AG08395 (cell line): ENCODE data around the gene OR2S2.
"Not testable (repeated sequence)": the region's sequence is repeated elsewhere in the genome, so short reads cannot be mapped to it uniquely, and the experiment has no call there.

Experiments
- DNase-seq: peaks from one replicate; pipeline ENCODE4 v3.0.0; 2012; ENCODE audit warnings: mixed read lengths, low spot score

Gene OR2S2

DNA sequence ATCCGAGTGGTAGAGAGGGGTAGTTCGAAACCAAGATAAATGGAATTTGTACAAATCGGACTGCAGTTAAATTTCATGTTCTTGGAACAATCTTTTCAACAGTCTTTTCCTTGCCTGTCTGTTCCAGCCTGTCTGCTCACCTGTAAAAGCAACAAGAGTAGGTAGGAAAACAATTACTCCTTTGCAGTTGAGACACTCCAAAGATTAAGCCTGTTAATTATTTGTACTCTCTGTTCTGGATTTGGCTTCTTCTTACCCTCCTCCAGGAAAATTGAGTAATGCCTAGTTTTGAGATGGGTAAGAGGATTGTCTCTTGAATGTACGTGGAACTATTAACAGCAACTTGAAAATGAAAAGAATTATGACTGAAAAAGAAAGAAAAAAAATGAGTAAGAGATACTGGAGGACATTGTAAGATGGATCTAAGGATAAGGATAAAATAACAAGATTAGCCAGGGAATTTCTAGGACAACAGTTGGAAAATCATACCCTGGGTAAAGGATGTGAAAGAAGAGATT lies 24.3 kb downstream of the OR2S2 start:
- DNase-seq = no peak

DNA sequence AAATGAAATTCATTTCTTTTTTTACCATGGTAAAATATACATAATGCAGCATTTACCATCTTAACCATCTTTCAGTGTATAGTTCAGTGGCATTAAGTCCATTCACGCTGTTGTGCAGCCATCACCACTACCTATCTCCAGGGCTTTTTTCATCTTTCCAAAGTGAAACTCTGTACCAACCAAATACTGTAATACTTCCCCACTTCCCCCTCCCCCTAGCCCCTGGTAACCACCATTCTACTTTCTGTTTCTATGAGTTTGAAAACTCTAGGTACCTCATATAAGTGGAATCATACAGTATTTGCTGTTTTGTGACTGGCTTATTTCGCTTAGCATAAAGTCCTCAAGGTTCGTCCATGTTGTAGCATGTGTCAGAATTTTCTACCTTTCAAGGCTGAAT lies 25.2 kb downstream of the OR2S2 start:
- DNase-seq = no peak

DNA sequence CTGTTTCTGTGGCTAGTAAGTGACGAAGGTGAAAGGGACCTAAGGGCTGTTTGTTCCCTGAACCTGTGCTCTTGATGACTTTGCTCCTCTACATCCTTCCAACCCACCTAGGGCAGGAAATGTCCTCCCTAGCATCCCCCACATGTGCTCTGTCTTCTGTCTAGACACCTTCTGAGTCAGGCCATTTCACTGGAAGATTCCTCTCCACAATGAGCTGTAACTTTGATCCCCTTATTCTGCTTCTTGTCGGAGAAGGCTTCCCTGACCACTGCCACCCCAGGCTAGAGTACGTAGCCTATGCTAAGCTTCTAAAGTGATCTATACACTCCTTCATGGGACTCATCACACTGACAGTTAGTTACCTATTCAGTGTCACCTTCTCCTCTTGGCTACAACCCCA lies 27.0 kb downstream of the OR2S2 start:
- no peak for DNase-seq

DNA sequence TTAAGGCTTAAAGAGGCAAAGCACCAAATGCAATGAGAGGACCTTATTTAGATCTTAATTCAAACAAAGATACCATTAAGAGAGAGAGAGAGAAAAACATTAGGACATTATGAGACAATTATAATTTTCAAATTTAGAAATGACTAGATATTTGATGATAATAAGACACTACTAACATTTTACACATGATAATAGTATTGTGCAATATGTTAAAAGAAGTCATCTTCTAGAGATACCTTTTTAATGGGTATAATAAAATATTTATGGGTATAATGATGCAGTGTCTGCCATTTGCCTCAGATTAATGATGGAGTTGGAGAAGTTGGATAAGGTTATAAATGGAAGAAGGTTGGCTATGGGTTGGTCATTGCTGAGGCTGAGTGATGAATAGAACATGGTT lies 27.4 kb downstream of the OR2S2 start:
- DNase-seq = no peak

DNA sequence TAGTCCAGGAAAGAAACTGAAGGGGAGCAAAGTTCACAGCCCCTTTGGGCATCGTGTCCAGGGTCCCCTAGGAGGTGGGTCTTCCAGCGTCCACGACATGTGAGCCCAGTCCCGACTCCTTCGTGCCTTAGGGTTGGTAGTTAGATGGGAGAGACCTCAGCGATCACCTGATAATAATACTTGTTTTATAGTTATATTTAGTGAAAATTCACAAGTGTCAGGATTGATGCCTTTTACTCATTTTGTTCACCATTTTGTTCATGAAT lies 28.6 kb downstream of the OR2S2 start:
- no peak for DNase-seq

DNA sequence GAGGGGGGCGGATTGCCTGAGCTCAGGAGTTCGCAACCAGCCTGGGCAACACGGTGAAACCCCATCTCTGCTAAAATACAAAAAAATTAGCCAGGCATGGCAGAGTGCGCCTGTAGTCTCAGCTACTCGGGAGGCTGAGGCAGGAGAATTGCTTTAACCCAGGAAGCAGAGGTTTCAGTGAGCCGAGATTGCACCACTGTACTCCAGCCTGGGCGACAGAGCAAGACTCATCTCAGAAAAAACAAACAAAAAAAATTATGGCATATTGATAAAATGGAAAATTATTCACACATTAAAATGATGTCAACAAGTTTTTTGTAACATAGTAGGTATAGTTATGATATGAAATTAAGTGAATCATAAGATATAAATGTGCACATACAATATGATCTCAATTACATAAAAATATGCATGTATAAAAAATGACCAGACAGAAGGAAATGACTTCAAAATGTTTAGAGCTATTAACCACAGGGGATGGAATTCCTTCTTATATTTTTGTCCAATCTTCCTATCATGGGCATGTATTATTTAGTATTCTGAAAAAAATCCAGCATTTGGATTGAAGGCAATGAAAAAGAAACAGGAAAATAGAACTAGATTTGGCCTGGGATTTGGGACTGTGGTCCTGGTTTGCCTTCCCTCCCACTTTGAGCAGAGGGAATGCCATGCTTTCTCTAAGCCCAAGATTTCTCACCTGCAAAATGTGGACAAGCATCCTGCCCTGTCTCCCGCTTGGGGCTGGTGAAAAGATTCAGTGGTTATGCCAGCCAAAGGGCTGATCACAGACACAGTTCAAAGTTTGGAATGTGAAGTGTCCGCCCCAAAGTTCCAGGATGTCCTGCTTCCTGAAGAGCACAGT lies 29.1 kb downstream of the OR2S2 start:
- no peak for DNase-seq

DNA sequence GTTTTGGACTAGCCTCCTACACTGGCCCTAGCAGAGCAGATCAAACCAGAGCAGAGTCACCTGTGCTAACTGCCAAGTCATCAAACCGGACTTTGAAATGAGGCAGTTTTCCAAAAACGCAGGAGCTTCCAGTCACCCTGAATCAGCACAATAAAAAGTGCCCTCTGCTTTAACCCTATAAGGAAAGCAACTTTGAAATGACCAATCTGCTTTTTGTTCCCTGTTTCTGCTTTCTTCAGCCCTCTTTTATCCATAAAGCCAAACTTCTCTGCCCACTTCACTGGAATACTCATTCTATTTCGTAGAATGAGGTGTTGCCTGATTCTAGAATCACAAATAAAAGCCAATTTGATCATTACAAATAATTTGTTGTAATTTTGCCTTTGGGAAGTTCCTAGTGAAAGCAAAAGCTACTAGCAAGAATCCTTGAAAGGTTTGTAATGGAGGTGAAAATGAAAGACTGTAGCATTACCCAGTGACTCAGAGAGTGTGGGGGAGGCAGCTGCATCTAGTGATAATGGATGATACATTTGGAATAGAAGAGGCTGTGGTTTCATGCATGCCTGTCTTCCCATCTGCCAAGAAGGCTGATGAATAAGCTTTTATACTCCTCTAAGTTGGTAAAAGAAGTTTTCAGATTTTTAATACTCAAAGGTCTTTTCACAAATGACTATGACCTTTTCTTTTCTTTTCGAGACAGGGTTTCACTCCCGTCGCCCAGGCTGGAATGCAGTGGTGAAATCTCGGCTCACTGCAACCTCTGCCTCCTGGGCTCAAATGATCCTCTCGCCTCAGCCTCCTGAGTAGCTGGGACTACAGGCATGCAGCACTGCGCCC lies 33.8 kb downstream of the OR2S2 start:
- DNase-seq = peak; percentile 93

DNA sequence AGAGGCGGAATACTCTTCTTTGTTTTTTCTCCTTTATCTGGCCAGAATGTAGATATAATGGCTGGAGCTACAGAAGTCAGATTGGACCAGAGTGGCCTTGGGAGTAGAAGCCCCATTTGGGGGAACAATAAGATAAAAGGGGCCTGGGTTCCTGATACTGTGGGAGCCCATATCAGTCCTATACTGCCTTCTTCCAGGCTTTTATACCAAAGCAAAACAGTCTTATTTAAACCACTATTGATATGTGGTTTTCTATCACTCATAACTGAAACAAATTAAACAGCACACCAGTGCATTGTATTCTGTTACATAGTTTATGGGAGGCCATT lies 34.4 kb downstream of the OR2S2 start:
- no peak for DNase-seq

DNA sequence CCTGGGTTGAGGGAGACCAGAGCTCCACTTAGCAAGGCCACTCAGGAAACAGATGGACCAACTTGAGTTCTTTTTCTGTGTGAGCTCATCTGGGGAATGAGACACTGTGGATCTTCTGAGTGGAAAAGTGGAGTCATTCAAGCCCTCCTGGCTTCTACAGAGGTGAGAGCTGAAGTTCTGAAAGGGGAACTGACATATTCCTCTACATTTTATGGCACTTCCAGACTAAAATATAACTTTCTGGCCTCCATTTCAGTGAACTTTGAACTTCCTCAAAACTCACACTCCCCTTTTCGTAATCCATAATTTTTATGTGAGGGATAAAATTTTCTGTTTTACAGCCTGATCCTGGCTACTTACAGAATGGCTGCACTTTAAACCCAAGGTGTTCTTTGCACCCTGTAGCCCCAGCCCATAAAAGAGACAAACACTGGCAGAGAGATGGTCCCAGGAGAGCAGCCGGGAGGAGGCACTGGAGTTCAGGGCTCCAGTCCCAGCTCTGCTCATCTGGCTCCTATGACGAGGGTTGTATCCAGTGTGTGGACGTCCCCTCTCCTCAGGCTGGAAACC lies 37.8 kb downstream of the OR2S2 start:
- peak; percentile 14 for DNase-seq

DNA sequence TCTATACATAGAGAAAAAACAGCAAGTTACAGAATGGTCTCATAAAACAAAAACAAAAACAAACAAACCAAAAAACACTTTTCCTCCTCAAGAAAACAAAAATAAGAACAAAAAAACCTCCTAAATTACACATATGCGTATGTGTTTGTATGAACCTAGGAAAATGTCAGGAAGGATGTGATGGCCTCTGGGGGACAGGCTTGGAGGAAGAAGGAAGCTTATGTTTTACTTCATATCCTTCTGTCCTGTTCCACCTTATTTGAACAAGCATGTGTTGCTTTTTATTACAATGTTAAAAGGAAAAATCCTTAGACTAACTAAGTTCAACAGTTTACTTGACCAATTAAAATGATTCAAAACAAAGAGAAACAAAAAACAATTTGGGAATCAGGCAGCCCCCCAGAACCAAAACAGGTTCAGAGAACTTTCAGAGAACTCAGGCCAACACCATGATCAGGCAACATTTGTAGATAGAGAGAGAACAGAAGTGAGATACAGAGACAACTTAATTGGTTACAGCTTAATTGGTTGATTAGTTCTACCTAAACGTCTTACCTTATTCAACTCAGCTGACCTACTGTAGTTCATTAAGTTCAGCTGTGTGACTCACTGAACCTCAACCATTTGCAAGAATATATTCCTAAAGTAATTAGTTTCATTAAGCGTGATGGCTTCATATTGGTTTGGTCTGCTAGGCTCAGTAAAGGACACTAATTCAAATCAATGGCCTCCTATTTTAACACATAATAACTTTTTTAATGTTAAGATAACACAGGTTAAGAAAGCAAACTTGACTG lies 38.5 kb downstream of the OR2S2 start:
- no peak for DNase-seq

DNA sequence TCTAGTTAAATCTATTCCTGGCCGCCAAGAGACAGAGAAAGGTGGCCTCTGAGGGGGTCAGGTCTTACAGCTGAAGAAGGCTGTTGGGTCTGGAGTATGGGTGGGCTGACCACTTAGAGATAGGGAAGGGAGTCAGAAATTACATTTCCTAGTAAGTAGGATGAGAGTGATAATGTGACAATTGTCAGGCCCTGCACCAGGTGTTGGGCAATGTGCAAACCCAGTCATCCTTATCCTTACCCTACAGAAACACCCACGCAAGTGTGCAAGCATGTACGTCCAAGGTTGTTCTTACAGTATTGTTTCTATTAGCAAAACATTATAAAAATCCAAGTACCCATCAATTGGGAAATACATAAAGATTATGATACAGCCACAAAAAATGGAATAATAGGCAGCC lies 39.2 kb downstream of the OR2S2 start:
- no peak for DNase-seq

DNA sequence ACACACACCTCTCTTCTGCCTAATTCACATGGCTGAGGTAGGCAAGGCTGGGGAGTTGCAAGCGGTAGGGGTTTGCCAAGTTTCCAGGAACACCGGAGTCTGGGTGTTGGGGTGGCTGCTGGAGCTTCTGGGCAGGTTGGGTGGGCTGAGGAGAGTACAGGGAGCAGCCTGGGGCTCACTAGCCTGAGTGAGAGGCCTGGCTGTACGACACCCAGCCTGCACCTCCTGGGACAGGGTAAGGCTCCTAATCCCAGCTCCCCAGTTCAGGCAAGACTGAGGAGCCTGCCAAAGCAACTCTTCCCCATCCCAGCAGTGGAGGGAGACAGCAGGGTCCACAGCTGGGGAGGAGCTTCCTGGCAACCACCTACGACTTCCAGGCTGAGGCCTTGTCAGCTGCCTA lies 40.7 kb downstream of the OR2S2 start:
- DNase-seq = no peak

DNA sequence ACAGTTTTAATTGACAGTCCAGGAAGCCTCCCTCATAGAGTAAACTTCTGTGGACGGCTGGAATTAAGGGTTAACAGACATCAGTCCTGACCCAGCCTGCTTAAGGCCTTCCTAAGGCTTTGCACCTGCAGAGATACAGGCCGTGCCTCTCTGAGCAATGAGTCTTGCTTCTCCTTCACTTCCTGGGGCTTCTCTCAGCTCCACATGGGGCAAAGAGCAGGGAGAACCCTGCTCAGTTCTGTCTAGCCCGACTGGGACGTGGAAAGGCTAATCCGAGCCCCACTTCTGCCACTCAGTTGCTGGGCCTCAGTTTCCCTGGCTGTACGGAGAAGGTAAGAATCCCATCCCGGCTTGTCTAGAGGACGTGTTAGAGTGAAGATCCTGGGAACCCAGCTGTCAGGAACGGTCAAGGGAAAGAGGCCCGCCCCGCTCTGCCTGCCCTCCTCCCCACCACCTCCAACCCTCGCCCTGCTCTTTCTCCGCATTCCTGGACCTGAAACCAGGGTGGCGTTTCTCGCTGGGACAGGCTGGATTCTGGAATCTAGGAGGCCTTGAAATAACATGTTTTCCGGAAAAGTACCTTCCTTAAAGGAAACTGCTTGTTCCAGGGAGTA lies 42.2 kb downstream of the OR2S2 start:
- no peak for DNase-seq

DNA sequence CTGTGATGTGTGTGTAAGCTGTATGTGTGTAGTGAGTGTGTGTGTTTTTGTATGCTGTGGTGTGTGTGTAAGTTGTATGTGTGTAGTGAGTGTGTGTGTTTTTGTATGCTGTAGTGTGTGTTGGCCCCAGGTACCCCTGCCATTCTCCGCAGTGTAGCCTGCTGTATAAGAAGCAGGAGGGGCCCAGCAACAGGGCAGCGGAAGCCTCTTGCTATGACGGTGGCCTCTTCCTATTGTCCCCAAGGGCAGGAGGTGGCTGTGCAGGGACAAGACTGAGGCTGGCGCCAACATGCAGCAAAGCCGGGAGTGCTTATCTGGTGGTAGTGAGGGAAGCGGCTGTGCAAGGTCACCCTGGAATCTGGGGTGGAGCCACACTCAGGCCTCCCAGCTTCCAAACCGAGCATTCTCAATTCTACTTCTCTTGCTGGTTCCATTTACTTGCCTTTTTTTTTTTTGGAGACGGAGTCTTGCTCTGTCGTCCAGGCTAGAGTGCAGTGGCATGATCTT lies 43.6 kb downstream of the OR2S2 start:
- peak; percentile 52 for DNase-seq

DNA sequence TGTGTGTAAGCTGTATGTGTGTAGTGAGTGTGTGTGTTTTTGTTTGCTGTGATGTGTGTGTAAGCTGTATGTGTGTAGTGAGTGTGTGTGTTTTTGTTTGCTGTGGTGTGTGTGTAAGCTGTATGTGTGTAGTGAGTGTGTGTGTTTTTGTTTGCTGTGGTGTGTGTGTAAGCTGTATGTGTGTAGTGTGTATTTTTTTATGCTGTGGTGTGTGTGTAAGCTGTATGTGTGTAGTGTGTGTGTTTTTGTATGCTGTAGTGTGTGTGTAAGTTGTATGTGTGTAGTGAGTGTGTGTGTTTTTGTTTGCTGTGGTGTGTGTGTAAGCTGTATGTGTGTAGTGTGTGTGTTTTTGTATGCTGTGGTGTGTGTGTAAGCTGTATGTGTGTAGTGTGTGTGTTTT lies 44.5 kb downstream of the OR2S2 start:
- DNase-seq = not testable (repeated sequence)

DNA sequence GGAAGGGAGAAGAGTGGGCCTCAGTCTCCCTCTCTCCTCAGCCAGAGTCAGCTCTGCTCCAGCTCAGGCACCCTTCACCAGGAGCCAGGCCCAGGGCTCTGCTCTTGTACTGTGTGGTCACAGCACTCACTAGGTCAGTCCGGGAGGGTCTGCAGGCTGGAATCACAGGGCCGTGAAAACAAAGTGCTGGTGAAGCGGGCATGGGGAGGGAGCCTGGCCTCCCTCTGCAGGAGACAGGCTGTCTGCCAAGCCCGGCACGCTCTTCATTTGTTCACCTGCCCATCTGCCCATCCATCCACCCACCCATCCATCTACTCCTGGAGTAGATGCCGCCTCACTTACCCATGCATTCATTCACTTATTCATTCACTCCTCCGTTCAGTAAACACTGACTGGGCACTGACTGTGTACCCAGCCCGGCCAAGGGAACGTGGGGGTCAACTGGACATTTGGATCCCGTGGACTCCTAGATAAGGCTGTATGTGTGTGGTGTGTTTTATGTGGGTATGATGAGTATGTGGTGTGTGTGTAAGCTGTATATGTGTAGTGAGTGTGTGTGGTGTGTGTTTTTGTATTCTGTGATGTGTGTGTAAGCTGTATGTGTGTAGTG lies 45.1 kb downstream of the OR2S2 start:
- no peak for DNase-seq

DNA sequence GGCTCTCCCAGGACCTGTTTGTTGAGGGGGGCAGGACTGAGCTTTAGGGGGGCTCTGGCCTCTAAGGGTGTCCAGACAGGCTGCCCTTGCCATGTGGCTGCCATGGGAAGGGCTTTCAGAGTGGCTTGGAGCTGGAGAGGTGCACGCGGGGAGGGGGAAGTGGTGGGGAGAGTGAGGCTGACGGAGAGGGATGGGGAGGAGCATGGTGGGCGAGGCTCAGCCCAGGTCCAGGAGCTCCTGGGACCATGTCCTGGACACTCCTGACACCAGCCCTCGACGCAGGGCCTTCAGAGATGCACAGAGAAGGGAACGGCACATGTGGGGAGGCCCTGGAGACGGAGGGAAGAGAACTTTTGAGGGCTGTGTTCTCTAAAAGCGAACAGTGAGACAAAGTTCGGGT lies 46.3 kb downstream of the OR2S2 start:
- DNase-seq = no peak

DNA sequence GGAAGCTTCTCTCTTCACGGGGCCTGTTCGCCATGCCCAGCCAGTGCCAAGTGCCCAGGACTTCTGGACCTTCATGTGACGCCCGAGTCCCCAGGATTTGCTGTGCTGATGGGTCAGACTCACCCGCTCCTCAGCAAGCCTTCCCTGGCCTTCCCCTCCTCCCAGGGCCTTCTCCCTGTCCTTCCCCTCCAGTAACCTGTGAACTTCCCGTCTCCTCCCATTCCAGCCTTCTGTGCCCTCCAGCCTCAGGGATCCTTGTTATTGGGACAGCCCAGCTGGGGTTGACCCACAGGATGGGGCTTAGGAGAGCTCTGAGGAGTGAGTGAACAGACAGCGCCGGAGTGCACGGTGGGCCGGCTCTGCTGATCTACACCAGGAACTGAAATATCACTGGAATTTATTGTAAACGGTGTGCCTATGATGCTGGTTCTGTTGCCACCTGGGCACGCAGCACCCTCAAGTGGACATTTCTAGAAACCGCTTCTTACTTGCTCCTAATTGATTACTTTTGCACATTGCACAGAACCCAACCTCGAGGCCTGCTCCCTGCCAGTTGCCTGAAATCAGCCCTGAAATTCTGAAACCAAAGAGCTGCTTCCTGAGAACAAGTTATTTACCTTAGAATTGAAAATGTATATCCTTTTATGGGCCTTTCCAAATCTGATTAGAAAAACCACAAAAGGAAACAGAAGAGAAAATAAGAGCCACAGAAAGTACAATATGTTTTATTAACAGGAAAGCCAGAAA lies 47.2 kb downstream of the OR2S2 start:
- DNase-seq = peak; percentile 44

DNA sequence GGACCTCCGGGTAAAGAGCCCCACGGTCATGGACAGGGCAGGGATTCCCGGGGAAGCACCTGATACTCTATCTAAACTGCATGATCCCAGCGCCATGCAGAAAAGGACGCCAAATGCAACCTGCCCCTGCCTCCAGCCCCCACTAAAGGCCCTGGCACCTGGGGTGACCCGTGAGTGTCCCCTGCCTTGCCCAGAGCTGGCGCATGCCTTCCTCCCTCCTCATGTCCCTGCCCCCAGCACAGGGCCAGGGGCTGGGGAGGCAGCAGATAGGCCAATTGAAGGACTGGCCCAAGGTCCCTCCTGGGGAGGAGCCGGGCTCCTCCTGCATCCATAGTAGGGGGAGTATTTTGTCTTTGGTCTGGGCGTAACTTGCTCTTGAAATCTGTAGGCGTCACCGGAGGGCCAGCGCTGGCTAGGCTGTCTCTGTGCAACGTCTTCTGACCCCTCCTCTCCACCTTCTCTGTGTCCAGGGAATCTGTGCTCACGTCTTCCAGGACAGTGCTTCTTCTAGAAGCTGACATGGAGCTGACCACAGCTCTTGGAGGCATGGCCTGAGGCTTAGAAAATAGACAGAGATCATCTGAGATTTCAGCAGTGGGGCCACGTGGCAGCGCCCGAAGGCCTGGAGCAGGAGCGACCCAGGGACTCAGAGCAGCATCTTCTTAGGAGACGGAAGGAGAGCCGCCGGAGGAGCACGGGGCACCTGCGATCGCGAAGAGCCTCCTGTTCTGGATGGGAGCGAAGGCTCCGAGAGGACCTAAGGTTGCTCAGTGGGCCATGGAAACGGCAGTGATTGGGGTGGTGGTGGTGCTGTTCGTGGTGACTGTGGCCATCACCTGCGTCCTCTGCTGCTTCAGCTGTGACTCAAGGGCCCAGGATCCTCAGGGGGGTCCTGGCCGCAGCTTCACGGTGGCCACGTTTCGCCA lies 48.0 kb downstream of the OR2S2 start:
- DNase-seq = no peak
